Measurements from ENCODE around the gene PSD4. TPM values are rescaled to one million over a fixed set of nuclear protein-coding genes. Genes with fewer than 3 reads are reported as not detected.

Gene PSD4
- polyA plus RNA-seq, 1 experiment: 0.37 TPM

- H3K4me3 ChIP-seq (ENCODE audit: low read depth, low read length): no peak overlapping the region
- H3K9me3 ChIP-seq (ENCODE audit: control insufficient read depth, insufficient read depth, low read length): no peaks in the 10 kb centered on the region
- ChIA-PET POLR2A (no interaction called here), CTCF (interaction anchor here (0.9 to 2.4 kb wide), 3 partner anchors 16 to 45 kb away, joined by 3 to 11 read pairs (median 7); no protein-coding TSS in a partner anchor)
- peaks cover 11% of the 10 kb centered on the region for H3K27me3 ChIP-seq (ENCODE audit: control insufficient read depth, insufficient read depth, low read length)
- TF ChIP-seq, protein P1, sequence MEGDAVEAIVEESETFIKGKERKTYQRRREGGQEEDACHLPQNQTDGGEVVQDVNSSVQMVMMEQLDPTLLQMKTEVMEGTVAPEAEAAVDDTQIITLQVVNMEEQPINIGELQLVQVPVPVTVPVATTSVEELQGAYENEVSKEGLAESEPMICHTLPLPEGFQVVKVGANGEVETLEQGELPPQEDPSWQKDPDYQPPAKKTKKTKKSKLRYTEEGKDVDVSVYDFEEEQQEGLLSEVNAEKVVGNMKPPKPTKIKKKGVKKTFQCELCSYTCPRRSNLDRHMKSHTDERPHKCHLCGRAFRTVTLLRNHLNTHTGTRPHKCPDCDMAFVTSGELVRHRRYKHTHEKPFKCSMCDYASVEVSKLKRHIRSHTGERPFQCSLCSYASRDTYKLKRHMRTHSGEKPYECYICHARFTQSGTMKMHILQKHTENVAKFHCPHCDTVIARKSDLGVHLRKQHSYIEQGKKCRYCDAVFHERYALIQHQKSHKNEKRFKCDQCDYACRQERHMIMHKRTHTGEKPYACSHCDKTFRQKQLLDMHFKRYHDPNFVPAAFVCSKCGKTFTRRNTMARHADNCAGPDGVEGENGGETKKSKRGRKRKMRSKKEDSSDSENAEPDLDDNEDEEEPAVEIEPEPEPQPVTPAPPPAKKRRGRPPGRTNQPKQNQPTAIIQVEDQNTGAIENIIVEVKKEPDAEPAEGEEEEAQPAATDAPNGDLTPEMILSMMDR (IDR thresholded peaks at IDR 0.05; ENCODE audit: low read depth, low read length): no peak
- DNase-seq (ENCODE audit: low read depth, low spot score): no peak
- H3K27ac ChIP-seq (ENCODE audit: low read depth, low read length): no peak overlapping the region
These were observed 8.9 kb downstream of the PSD4 start for GRCh38 chr2:113182471-113183260.

GRCh38 chr2:113183264-113183663 lies 9.5 kb downstream of the PSD4 start:
- ChIA-PET CTCF (interaction anchor here (0.8 to 2.4 kb wide), 3 partner anchors 15 to 47 kb away, joined by 3 to 11 read pairs (median 7); no protein-coding TSS in a partner anchor), POLR2A (no interaction called here)
- no peak for DNase-seq (ENCODE audit: low read depth, low spot score)
- TF ChIP-seq, protein P1 (IDR thresholded peaks at IDR 0.05; ENCODE audit: low read depth, low read length): no peak
- Histone ChIP-seq H3K9me3 (ENCODE audit: control insufficient read depth, insufficient read depth, low read length) (no peaks in the 10 kb centered on the region), H3K4me3 (ENCODE audit: low read depth, low read length) (no peak overlapping the region), H3K27me3 (ENCODE audit: control insufficient read depth, insufficient read depth, low read length) (peaks cover 9% of the 10 kb centered on the region), H3K27ac (ENCODE audit: low read depth, low read length) (no peak overlapping the region)

GRCh38 chr2:113183703-113184102 lies 9.9 kb downstream of the PSD4 start:
- H3K27me3 ChIP-seq (ENCODE audit: control insufficient read depth, insufficient read depth, low read length): peaks cover 7% of the 10 kb centered on the region
- DNase-seq (ENCODE audit: low read depth, low spot score): no peak
- POLR2A ChIA-PET: no interaction called here
- TF ChIP-seq, protein P1 (IDR thresholded peaks at IDR 0.05; ENCODE audit: low read depth, low read length): no peak
- CTCF ChIA-PET: interaction anchor here (0.8 to 2.4 kb wide), 3 partner anchors 15 to 47 kb away, joined by 3 to 11 read pairs (median 7); no protein-coding TSS in a partner anchor
- H3K4me3 ChIP-seq (ENCODE audit: low read depth, low read length): no peak overlapping the region
- no peaks in the 10 kb centered on the region for H3K9me3 ChIP-seq (ENCODE audit: control insufficient read depth, insufficient read depth, low read length)
- H3K27ac ChIP-seq (ENCODE audit: low read depth, low read length): no peak overlapping the region

DNA sequence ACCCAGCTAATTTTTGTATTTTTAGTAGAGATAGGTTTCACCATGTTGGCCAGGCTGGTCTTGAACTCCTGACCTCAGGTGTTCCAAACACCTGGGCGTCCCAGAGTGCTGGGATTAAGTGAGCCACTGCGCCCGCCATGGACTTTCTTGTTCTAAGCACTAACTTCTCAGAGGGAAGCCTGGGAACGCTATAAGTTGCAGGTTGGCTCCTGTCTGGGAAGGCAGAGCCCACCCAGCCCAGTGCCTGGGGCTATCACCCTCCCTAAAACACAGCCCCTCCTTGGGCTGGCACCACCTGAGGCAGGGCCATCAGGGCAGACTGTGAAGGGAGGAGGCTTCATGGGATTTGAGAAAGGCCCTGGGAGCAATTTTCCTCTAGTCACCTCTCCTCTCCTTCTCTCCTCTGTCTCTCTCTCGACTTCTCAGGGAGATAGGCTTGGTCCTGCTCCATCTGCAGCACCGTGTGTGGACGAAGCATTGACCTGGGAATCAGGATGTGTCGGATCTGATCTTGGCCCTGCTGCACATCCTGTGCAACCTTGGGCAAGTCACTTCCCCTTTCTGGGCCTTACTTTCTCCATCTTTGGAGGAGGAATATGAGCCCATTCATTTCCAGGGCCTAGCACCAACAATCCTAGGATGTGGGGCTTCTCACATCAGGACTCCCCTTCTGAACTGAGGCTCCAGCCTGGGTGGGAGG lies 10.9 kb downstream of the PSD4 start:
- no peak overlapping the region for H3K27ac ChIP-seq (ENCODE audit: low read depth, low read length)
- TF ChIP-seq, protein P1 (IDR thresholded peaks at IDR 0.05; ENCODE audit: low read depth, low read length): no peak
- H3K27me3 ChIP-seq (ENCODE audit: control insufficient read depth, insufficient read depth, low read length): peaks cover 7% of the 10 kb centered on the region
- no peak for DNase-seq (ENCODE audit: low read depth, low spot score)
- no peaks in the 10 kb centered on the region for H3K9me3 ChIP-seq (ENCODE audit: control insufficient read depth, insufficient read depth, low read length)
- CTCF ChIA-PET: interaction anchor here (2.4 kb wide), 1 partner anchor 47 kb away, joined by 11 read pairs; no protein-coding TSS in a partner anchor
- POLR2A ChIA-PET: no interaction called here
- no peak overlapping the region for H3K4me3 ChIP-seq (ENCODE audit: low read depth, low read length)

Measured in AG04450 (cell line).